HAP-1 (cell line): Measurements from ENCODE around the gene LEF1.

Experiments used
- DNase-seq, 2 experiments: peaks; one replicate each; pipeline ENCODE4 v3.0.0-alpha.2; 2016 to 2020; ENCODE audit warnings: low spot score in 2 of 2
- H3K27me3 ChIP-seq: fragments of 250-450 bp; sonication (Bioruptor Pico); 2 replicates; pipeline ENCODE4 v1.5.1; 2020; ENCODE audit warnings: low read depth, mild to moderate bottlenecking, moderate library complexity
- H3K36me3 ChIP-seq: fragments of 250-450 bp; sonication (Bioruptor Pico); replicated peaks from 2 replicates; pipeline ENCODE4 v1.5.1; 2020; ENCODE audit warnings: mild to moderate bottlenecking
- H3K4me1 ChIP-seq: fragments of 250-450 bp; sonication (Bioruptor Pico); 2 replicates; pipeline ENCODE4 v1.5.1; 2020; ENCODE audit warnings: mild to moderate bottlenecking
- H3K4me3 ChIP-seq: fragments of 250-450 bp; sonication (Bioruptor Pico); 2 replicates; pipeline ENCODE4 v1.5.1; 2020; ENCODE audit warnings: mild to moderate bottlenecking, moderate library complexity
- H3K9me3 ChIP-seq: fragments of 250-450 bp; sonication (Bioruptor Pico); 2 replicates; pipeline ENCODE4 v1.5.1; 2020; ENCODE audit warnings: mild to moderate bottlenecking, moderate library complexity
- in situ Hi-C: fragments of 300-500 bp; cut with MboI; formaldehyde crosslinking; loops from 3 replicates; pipeline ENCODE4 v1.14.3; 2020; ENCODE audit warnings: low sequenced_read_pairs, inconsistent platforms, mixed read lengths

The LEF1 gene

DNA sequence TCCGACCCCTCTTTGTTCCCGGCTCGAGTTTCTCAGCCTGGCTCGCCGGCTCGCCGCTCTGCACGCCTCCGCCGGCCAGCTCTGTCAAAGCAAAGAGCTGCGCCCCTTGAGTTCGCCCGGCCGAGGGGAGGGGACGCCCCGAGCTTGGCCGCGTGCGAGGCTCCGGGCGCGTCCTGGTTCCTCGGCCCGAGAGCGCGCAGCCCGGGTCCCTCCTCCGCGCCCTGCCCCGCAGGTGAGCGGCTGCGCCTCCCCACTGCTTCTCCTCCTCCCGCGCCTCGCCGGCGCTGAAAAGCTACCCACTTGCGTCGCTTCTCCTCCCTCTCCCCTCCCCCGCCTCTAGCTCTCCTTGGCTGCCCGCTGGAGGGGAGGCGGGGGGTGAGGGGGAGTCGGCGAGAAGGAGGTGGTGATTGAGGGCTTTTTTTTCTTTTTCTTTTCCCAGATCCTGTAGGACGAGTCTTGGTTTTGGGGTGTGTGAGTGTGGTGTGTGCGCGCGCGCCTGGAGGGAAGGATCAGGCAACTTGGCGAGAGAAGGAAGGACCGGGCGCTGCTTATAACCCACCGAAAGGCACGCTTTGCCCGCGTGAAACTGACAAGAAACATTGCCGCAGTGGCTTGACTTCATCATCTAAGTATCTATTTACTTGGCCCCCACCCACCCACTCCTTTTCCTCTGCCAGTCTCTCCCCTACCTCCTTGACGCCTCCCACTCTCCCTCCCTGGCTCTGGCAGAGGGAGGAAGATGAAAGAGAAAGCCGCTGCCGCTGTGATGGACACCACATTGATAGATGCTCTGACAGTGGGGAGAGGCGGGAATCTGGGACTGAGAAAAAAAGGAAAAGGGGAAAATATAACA, at the start of gene LEF1:
Gene LEF1, minus strand, starts transcription at position 262 of the 853 bp plus-strand sequence. CDS start 1,165 bp downstream, outside the sequence.
- Histone ChIP-seq H3K4me3 (peak within 1 kb of the TSS; percentile 58), H3K27me3 (peaks cover 35% of the 10 kb centered on the region), H3K9me3 (no peaks in the 10 kb centered on the region), H3K36me3 (no peaks in the 10 kb centered on the region), H3K4me1 (peaks cover 9% of the 10 kb centered on the region)
- peak; percentile 40 to 71 for DNase-seq
- in situ Hi-C loops, result no loop called here

DNA sequence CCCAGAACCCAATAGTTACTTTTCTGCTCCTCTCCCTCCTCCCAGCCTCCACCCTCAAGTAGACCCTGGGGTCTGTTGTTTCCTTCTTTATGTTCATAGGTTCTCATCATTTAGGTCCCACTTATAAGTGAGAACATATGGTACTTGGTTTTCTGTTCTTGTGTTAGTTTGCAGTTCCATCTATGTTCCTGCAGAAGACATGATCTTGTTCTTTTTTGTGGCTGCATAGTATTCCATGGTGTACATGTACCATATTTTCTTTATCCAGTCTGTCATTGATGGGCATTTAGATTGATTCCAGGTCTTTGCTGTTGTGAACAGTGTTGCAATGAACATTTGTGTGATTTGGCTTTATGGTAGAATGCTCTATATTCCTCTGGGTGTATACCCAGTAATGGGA, 47.8 kb upstream of the LEF1 start:
- no peaks in the 10 kb centered on the region for H3K4me1 ChIP-seq
- no peaks in the 10 kb centered on the region for H3K27me3 ChIP-seq
- H3K36me3 ChIP-seq, result no peaks in the 10 kb centered on the region
- in situ Hi-C loops, result no loop called here
- no peak for DNase-seq
- H3K4me3 ChIP-seq, result no peak overlapping the region
- H3K9me3 ChIP-seq, result no peaks in the 10 kb centered on the region

DNA sequence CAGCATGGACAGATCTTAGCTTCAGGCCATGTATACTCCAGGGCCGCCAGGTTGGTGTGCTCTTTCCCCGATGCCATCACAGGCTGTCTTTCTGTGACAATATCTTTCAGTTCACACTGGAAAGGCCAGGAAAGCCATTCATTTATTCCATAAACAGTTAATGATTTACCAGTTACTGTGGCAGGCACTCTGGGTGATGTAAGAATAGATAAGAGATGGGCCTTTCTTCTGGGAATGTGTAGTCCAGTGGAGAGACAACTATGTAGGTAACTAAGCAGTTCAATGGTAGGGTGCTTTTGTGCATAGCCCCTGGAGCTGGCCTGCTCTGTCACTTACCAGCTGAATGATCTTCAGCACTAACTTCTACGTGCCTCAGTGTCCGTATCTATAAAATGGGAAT, 46.3 kb upstream of the LEF1 start:
- no peaks in the 10 kb centered on the region for H3K36me3 ChIP-seq
- no peak for DNase-seq
- H3K4me3 ChIP-seq, result no peak overlapping the region
- H3K27me3 ChIP-seq, result no peaks in the 10 kb centered on the region
- in situ Hi-C loops, result no loop called here
- H3K4me1 ChIP-seq, result no peaks in the 10 kb centered on the region
- H3K9me3 ChIP-seq, result no peaks in the 10 kb centered on the region

DNA sequence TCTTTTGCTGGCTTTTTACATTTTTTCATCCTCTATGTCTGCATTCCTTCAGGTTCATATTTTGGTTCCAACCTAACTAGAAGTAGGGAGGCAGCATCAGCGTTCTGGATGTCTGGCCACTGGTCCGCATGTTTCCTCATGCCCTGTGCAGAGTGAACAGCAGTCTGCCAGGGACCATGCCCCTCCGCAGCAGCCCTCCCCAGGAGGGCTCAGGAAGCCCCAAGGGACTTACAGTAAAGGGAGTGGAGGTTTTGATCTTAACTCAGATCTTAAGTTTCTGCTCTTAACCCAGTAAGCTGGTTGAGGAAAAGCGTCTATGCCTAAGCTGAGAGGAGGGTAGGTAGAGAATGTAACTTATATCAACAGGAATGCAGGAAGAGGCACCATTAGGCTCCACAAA, 45.0 kb upstream of the LEF1 start:
- in situ Hi-C loops, result no loop called here
- H3K4me1 ChIP-seq, result no peaks in the 10 kb centered on the region
- no peak for DNase-seq
- H3K4me3 ChIP-seq, result no peak overlapping the region
- H3K27me3 ChIP-seq, result no peaks in the 10 kb centered on the region
- no peaks in the 10 kb centered on the region for H3K36me3 ChIP-seq
- no peaks in the 10 kb centered on the region for H3K9me3 ChIP-seq

DNA sequence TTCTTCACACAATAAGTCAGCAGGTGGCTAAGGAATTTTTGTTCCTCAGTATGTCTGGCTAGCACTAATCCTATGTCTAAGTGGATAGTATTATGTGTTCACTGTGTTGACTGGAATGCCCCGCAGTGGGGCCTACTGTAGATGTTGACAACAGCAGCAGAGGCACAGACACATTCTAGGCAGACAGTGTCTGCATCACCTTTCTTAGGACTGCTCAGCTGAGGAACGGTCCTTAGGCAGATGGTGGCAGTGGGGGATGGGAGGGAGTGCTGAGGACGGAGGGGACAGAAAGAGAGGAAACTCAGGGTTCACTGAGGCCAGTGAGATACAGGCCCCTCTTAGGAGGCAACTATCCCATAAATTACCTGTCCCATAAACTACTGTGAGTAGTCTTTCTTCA, 44.6 kb upstream of the LEF1 start:
- Histone ChIP-seq H3K27me3 (no peaks in the 10 kb centered on the region), H3K4me3 (no peak overlapping the region)
- in situ Hi-C loops, result no loop called here

DNA sequence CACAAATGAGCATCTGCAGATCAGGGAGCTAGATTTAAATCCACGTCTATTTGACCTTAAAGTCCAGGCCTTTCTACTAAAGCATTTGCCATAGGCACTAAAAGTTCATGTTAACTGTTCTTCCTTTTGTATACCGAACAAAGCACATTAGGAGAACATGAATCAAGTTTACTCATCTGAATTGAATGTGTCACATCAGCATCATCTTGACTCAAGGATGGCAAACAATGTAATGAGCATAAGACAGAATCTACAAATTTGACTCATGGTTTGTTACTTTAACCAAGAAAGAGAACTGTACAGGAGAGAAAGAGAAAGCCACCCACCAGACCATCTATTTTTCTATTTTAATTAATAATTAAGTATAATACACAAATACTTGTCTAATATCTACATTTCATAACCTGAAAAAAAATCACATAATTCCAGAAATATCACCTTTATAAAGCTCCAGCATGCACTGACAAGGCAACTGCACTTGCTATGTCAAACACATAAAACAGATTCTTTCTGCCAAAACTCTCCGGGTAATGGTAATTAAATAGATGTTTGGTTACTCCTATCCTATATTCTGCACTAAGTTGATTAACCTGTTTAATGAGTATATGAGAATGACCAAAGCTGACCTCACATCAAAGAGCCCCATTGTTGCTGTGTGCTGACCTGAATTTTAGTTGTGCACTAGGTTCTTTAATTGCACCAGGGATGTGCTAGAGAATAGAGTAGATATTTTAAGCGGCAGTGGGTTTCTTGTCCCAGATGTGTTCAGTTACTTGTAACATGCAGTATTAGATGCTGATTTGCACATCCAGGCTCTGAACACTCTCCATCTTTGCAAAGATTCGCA, 42.5 kb upstream of the LEF1 start:
- H3K27me3 ChIP-seq, result no peaks in the 10 kb centered on the region
- no peaks in the 10 kb centered on the region for H3K36me3 ChIP-seq
- no peak overlapping the region for H3K4me3 ChIP-seq
- H3K9me3 ChIP-seq, result no peaks in the 10 kb centered on the region
- H3K4me1 ChIP-seq, result no peaks in the 10 kb centered on the region
- in situ Hi-C loops, result no loop called here
- DNase-seq, result no peak

More for the DNA sequence above, 44.6 kb upstream of the LEF1 start:
- Histone ChIP-seq H3K9me3 (no peaks in the 10 kb centered on the region), H3K36me3 (no peaks in the 10 kb centered on the region), H3K4me1 (no peaks in the 10 kb centered on the region)
- DNase-seq, result no peak

DNA sequence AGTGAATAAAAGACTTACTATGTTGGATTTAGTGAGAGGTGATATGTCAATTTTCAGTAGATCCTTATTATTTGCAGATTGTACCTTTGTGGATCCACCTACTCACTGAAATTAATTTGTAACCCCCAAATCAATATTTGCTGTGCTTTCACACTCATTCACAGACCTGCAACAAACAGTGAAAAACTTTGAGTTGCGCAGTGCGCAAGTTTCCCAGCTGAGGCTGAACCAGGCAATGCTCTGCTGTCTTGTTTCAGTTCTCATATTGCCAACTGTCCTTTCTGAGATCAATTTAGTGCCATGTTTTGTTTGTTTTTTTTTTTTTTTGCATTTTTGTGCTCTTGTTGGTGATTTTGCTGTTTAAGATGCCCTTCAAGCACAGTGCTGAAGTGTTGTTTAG, 40.8 kb upstream of the LEF1 start:
- no peaks in the 10 kb centered on the region for H3K9me3 ChIP-seq
- in situ Hi-C loops, result no loop called here
- H3K27me3 ChIP-seq, result no peaks in the 10 kb centered on the region
- no peak overlapping the region for H3K4me3 ChIP-seq
- no peaks in the 10 kb centered on the region for H3K36me3 ChIP-seq
- H3K4me1 ChIP-seq, result no peaks in the 10 kb centered on the region
- DNase-seq, result no peak

DNA sequence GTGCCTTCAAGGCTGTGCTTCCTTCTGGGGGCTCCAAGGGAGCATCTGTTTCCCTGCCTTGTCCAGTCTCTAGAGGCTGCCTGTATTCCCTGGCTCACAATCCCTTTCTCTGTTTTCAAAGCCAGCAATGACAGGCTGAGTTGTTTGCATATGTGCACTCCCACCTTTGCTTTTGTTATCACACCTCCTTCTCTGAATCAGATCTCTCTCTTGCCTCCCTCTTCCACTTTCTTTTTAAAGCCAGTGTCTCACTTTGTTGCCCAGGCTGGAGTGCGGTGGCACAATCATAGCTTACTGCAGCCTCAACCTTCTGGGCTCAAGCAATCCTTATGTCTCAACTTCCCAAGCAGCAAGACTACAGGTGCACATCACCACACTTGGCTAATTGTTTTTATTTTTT, 37.1 kb upstream of the LEF1 start:
- Histone ChIP-seq H3K9me3 (no peaks in the 10 kb centered on the region), H3K4me3 (no peak overlapping the region), H3K36me3 (no peaks in the 10 kb centered on the region), H3K4me1 (no peaks in the 10 kb centered on the region), H3K27me3 (no peaks in the 10 kb centered on the region)
- no peak for DNase-seq
- in situ Hi-C loops, result no loop called here

DNA sequence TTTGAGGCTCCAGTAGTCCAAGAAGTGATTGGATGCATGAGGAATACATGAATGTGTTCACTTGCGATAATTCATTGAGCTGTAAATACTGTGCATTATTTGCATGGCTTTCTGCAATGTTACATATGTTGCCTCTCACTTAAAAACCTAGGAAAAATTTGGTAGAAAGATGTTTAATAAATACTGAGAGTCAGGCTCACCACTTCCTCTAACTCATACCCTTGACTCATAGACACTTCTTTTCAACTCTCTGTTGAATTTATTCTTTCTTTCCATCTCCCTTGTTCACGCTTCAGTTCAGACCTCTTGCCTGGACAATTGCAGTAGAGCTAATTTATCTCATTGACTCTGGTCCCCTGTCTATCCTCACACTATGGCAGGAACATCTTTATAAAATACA, 35.8 kb upstream of the LEF1 start:
- Histone ChIP-seq H3K4me1 (no peaks in the 10 kb centered on the region), H3K36me3 (no peaks in the 10 kb centered on the region), H3K9me3 (no peaks in the 10 kb centered on the region), H3K27me3 (no peaks in the 10 kb centered on the region), H3K4me3 (no peak overlapping the region)
- in situ Hi-C loops, result no loop called here
- DNase-seq, result no peak

DNA sequence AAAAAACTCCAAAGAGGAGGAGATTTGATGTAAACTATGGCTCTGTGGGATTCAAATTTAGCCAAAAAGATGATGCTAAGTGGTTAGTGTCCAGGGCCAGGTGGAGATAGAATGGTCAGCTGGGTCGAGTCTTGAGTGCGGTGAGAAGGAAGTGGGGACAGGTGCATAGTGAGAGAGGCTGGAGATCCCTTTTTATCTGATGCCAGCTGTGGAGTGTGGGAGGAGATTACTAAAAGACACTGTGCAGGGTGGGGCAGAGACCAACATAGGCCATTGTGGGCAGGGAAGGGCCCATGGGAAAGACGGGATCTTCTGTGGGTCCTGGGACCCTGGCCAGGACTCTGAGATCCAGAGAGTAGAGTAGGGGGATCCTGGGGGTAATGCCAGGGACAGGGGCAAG, 34.6 kb upstream of the LEF1 start:
- H3K4me3 ChIP-seq, result no peak overlapping the region
- H3K4me1 ChIP-seq, result no peaks in the 10 kb centered on the region
- H3K36me3 ChIP-seq, result no peaks in the 10 kb centered on the region
- H3K27me3 ChIP-seq, result no peaks in the 10 kb centered on the region
- DNase-seq, result no peak
- in situ Hi-C loops, result no loop called here
- H3K9me3 ChIP-seq, result no peaks in the 10 kb centered on the region

DNA sequence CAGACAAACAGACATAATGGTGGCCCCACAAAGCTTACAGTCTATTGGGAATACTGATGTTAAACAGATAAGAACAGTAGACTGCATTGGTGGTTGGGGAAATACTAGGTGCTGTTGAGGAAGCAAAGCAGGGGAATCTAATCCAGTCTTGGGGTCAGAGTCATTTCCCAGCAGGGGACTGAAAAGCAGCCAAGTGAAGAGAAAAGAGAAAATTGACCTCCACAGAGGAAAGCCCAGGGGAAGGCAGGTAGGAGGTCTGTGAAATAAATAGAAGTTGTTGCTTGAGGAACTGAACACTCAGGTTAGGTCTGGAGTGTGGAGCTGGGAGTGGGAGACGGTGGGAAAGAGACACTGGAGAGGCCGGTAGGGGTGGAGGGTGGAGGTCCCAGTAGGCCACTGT, 33.0 kb upstream of the LEF1 start:
- in situ Hi-C loops, result no loop called here

DNA sequence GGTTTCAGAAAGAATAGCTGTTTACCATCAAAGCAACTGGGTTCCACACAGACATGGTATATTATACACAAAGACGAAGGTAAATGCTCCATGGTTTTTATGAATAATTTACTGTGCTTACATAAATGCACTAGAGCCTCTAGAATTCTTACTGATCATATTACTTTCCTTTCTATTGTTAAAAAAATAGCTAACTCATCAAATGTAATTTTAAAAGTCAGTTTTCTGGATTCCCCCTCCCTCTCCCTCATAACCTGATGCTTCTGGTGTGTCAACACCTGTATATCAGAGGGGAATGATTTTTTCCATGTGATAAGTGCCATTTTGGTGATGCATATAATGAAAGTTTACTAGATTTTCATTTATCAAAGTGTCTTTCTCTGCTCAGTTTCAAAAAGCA, 31.1 kb upstream of the LEF1 start:
- DNase-seq, result no peak
- in situ Hi-C loops, result no loop called here
- Histone ChIP-seq H3K36me3 (no peaks in the 10 kb centered on the region), H3K4me1 (peaks cover under 1% of the 10 kb centered on the region; the same call in 1 of the 2 replicates), H3K4me3 (no peak overlapping the region), H3K9me3 (no peaks in the 10 kb centered on the region), H3K27me3 (no peaks in the 10 kb centered on the region)

More for the DNA sequence above, 33.0 kb upstream of the LEF1 start:
- H3K9me3 ChIP-seq, result no peaks in the 10 kb centered on the region
- no peak for DNase-seq
- H3K4me1 ChIP-seq, result no peaks in the 10 kb centered on the region
- no peaks in the 10 kb centered on the region for H3K27me3 ChIP-seq
- no peaks in the 10 kb centered on the region for H3K36me3 ChIP-seq
- H3K4me3 ChIP-seq, result no peak overlapping the region

DNA sequence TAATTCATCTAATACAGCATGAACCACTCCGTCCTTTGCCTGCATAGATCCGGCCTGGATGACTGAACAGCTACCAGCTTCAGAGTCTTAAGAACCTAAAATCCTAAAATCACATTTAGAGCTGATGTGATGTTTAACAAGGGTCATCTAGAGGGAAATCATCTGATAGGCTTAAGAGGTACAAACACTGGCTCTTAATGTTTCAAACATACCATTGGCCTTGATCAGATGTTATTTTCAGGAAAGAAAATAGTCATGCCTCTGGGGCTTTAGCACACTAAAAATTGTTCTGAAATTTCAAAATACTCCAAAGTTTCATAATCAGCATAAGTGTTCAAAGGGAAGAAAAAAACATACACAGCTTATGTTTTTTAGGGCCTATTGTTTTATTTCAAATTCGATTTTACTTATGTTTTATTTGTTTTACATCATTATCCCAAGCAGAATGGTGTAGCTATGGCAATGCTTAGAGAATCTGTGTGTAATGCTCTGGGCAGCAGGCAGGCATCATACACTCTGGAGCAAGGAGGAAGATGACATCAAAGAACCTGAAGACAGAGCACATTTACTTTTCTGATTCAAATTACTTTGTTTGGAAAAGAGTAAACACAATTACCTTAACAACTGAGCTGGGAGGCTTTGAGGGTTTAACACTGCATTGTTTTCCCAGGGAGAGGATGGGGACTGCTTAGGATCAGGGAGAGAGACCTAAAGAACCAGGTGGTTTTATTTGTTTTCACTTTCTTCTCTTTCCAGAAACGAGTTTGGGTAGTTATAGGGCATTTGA, 25.3 kb upstream of the LEF1 start:
- Histone ChIP-seq H3K9me3 (no peaks in the 10 kb centered on the region), H3K4me3 (no peak overlapping the region), H3K27me3 (no peaks in the 10 kb centered on the region), H3K36me3 (no peaks in the 10 kb centered on the region), H3K4me1 (peaks cover 26% of the 10 kb centered on the region)
- DNase-seq, result peak; percentile 26 to 34
- in situ Hi-C loops, result no loop called here
